RPMI7951 (cell line): ENCODE results near the gene PIEZO1. TPM values are rescaled to one million over a fixed set of nuclear protein-coding genes. Genes with fewer than 3 reads are reported as not detected.

ENCODE experiments used
- DNase-seq: peaks from one replicate; pipeline ENCODE4 v3.0.0-alpha.2; 2012; ENCODE audit warnings: low read depth
- total RNA-seq: library from RNA; depleted of rRNA; stranded (reverse); fragments of >200 nt; shearing (Covaris generic); gene quantifications from 2 replicates; pipeline ENCODE4 v1.2.3, GENCODE V29; 2014

PIEZO1 gene
- total RNA-seq, 1 experiment from 2014 or later, result 76.4 TPM

DNA sequence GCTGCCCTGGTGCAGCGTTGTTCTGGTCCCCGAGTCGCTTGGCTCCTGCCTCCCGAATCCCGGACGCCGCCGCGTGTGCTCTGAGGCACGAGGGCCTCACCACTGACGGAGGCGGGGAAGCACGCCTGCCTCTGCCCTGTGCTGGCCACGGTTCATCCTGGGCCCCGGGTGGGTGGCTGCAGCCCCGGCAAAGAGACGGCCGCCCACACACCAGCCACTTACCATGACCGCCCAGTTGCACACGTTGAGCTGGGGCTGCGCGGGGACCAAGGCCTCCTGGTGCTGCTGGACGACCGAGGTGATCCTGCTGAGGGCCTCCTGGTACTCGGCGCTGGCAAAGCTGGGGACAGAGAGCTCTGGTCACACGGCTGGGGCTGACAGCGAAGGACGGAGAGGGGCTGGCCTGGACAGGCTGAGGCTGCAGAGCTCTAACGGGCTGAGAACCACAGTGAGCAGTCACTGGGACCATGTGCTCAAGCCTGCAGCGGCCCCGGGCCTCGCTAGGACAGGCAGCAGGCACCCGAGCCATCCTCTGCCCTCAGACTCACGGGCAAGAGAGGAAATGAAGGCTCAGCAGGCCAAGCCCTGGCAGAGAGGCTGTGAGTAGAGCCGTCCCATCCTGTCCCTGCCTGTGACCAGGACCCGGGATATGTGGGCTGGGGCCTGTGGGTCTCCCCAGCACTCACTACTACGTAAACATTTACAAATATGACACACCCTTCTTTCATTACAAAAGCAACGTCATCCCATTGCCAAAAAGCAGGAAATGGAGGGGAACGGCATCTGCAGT is 33.0 kb upstream of the PIEZO1 start:
- DNase-seq, result no peak

DNA sequence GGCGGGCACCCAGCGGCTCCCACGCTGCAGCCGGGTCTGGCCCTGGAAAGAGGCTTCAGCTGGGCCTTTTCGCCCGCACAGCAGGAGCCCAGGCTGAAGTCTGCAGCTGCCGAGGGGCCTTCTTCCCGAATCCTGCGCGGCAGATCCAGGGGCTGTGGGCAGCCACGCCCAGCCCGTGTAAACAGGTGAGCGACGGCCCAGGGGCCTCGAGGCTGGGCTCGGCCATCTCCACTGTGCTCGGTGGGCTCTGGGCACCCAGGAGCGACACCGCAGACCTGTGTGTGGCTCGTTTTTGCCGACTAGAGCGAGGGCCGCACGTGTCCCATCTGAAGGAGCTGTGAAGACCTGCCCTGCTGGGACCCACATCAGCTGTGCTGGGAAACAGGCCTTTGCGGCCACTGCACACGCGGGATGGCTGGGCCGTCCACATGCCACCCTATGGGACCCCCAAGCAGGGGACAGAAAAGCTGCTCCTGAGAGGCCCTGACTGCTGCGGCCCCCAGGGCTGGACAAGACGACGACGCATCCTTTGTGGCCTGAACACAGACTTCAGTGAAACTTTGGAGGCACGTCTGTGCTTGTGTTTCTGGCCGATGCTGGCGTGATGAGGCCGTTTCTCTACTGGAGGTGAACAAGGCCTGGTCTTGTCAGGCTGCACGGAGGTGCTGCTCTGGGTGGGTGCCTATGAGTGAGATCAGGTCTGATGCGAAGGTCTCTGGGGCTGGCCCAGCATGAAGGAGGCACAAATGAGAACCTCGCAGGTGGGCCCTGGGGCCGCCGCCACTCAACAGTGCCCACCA is 31.9 kb upstream of the PIEZO1 start:
- no peak for DNase-seq

DNA sequence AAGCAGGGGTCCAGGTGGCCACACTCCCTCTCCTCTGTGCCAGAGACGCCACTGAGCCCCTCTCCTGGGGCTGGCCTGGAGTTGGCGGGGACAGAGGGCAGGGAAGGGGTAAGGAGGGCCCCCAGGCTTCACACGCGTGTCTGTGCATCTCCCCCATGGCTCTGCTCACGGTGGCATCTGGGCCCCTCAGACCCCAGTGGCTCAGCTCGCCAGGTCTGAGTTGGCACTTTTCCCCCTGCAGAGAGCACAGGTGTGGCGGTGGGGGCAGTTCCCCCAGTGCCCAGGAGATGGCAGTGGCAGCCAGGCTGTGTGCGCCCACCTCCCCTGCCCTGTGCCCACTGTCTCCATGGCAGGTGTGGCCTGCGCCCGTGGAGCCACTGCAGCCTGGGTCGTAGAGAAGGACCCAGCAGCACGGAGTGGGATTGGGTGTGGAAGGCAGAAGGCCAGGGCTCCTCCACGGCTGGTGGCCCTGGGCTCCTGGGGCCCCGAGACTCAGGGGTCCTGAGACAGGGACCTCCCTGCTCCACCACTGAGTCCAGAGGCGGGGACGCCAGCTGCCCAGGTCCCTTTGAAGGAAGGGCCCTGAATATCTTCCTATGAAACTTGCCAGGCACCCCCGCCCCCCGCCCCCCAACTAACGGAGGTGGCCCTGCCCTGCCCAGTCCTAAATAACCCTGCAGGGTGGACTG is 31.0 kb upstream of the PIEZO1 start:
- no peak for DNase-seq

- no peak for DNase-seq
Measured at GRCh38 chr16:88815227-88815626, 30.2 kb upstream of the PIEZO1 start.

GRCh38 chr16:88814144-88814502 is 29.1 kb upstream of the PIEZO1 start:
- no peak for DNase-seq

DNA sequence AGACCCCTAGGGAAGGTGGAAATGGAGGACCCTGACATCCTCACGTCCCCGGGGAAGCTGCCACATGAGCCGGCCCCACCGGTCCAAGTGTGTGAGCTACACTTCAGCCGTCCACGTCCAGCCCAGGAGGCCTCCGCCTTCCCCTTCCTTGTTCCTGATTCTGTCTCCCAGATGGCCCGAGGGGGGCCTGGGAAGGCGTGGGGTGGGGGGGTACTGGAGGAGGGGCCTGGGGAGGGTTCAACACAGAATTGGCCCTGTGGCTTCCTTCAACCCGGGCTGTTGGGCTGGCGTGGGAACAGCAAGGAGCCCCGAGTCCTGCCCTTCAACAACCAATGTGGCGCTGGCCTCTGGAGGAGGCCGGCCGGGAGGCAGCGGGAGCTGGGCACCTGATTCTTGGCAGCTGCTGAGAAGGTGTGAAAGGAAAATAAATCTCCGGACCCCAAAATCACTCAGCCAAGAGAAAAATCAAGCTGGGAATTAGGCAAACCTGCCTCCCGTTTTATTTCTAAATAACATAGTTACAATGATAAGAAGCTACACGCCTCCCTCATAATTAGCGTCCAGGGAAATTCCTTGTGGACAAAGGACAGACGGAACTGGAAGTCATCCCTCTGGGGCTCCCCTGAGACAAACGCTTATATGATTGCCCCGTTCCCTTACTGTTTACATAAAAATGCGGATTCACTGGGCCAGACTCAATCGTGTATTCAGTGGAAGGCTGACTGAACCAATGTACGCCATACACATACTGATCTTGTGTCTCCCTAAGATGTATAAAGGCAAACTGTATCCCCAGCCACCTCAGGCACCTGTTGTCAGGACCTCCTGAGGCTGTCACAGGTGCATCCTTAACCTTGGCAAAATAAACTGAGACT is 28.5 kb upstream of the PIEZO1 start:
- no peak for DNase-seq

GRCh38 chr16:88812513-88813268 is 27.7 kb upstream of the PIEZO1 start:
- DNase-seq, result peak; percentile 51

- peak; percentile 90 for DNase-seq
Measured at GRCh38 chr16:88811769-88812512, 26.9 kb upstream of the PIEZO1 start, which contains the start of gene APRT. Gene APRT (minus strand): TSS chr16:88811928. CDS start chr16:88811899, 29 bp downstream.

- peak; percentile 79 for DNase-seq
Measured at GRCh38 chr16:88810912-88811768, 26.1 kb upstream of the PIEZO1 start.

DNA sequence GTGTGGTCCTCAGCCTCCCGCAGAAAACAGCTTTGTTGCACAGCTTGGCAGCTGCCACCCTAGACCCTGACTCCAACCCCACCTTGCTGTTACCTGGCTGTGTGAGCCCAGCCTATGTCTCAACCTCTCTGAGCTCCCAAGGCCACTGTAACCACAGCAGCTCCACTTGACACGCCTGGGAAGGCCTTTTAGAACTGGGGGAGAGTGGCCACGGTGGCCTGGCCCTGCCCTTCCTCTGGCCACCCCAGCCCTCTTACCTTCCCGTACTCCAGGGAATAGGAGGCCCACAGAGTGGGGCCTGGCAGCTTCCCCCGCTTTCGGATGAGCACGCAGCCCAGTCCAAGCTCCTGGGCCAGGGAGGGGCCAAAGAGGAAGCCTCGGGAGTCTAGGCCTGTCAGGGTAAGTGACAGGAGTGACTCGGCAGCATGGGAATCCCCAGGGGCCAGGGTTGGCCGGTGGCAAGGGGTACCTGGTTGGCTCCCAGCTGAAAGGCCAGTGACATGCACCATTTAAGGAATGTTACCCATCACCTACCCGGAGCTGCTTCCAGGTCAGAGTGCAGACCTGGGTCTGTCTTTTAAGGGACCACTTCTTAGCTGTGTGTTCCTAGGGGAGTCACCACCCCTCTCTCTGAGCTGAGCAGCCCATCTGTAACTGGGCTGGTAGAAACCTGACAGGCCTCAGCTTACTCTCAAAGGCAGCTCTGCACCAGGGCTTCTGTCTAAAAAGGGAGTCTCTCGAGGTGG is 25.3 kb upstream of the PIEZO1 start:
- DNase-seq, result no peak

DNA sequence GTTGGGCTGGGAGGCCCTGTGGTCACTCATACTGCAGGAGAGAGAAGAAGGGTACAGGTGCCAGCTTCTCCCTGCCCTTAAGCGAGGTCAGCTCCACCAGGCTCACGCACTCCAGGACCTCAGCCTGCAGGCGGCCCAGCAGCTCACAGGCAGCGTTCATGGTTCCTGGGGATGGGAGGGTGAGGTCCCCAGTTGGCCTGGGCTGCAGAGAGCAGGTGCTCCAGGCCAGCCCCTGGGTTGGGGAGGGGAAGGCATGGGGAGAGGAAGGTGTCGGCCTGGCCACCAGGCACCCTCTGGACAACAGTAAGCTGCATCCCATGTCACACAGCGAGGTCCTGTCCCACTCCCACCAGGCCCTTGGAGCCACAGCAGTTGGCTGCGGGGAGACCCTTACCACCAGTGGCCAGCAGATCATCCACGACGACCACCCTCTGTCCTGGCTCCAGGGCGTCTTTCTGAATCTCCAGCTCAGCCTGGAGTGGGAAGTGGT is 24.7 kb upstream of the PIEZO1 start:
- no peak for DNase-seq

DNA sequence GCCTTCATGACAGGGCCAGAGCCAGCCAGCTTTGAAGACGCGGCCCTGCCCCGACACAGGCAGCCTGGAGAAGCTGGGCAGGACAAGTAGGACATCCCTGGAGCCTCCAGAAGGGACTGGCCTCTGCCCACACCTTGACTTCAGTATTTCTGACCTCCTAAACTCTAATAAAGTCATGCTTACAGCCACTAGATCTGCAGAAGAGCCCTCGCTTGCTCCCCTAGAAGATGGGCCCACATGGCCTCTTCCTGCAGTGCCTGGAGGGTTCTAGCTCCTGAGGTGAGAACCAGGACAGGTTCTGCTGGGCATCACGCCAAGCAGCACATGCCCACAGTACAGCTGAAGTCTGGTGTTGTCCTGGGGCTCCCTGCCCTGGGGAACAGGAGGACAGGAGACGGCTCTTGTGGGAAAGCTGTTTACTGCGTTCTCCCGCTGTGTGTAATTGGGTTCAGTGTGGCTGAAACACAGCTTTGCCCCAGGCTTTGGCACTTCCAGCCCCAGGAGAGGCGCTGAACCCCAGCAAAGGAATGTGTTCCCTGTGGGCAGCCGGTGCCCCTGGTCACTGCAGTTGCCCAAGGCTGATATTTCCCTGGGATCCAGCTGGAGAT is 24.2 kb upstream of the PIEZO1 start:
- DNase-seq, result peak; percentile 45

GRCh38 chr16:88807626-88808453 is 22.8 kb upstream of the PIEZO1 start:
- no peak for DNase-seq

- no peak for DNase-seq
Measured at GRCh38 chr16:88807142-88807625, 22.2 kb upstream of the PIEZO1 start.

DNA sequence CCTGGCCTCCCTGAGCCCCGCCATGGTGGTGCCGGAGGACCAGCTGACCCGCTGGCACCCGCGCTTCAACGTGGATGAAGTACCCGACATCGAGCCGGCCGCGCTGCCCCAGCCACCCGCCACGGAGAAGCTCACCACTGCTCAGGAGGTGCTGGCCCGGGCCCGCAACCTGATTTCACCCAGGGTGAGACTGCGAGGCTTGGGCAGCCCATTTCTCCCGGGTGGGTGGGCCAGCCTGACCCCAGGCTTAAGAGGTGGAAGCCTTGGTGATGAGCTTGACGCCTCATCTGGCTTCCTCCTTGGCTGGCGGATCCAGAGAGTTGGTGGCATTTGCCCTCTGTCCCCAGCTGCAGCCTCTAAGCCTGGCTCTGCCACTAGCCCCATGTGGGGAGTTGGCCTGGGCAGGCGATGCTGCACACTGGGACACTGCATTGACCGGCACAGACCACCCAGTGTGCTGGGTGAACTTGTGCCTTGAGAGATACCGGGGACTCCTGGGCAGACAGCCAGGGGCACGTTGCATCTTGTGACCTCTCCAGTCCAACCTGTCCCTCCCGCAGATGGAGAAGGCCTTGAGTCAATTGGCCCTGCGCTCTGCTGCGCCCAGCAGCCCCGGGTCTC is 21.6 kb upstream of the PIEZO1 start:
- no peak for DNase-seq

DNA sequence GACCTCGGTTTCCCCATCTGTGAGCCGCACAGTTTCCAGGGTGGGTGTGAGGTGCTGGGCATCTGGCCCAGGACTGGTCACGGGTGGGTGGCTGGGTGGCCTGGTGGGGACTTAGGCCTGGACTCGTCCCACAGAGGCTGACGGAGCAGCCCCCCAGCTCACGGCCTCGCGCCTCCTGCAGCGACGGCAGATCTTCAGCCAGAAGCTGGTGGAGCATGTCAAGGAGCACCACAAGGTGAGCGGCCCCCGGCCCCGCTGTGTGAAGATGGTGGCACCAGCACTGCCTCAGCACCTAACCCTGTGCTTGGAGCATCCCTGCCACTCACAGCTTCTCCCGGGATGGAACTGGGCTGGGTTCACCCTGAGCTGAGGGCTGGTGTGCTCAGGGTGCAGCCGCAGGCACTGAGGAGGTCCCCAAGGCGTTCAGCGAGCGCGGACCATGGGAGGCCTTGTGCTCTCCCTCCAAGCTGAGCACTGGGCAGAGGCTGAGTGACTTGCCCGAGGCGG is 20.9 kb upstream of the PIEZO1 start:
- DNase-seq, result no peak
